ENCODE results near the gene PXN.

DNA sequence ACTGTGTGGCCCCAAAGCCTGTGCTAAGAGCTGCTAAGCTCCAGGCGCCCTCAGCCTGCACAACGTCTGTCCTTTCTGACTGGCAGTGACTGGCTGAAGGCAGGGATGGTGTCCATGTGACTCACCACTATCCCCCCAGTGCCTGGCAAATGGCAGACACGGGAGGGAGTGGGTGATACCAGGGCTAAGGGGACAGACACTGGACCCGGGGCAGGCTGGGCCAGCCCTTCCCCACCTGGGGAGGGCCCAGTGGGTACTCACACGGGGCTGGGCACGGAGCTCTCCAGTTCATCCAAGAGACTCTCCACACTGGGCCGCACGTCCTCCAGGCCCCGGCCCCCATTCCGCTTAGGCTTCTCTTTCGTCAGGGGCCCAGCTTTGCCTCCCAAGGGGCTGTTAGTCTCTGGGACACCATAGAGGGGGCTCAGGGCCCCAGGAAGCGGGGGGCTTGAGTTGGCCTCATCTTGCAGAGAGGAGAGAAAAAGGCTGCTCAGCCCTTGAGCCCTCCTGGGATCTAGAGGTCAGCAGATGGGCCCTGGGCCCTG lies 43.2 kb downstream of the PXN start:
- TF ChIP-seq POLR2A (IDR thresholded peaks at IDR 0.05): no peak
- TF ChIP-seq, protein P1, sequence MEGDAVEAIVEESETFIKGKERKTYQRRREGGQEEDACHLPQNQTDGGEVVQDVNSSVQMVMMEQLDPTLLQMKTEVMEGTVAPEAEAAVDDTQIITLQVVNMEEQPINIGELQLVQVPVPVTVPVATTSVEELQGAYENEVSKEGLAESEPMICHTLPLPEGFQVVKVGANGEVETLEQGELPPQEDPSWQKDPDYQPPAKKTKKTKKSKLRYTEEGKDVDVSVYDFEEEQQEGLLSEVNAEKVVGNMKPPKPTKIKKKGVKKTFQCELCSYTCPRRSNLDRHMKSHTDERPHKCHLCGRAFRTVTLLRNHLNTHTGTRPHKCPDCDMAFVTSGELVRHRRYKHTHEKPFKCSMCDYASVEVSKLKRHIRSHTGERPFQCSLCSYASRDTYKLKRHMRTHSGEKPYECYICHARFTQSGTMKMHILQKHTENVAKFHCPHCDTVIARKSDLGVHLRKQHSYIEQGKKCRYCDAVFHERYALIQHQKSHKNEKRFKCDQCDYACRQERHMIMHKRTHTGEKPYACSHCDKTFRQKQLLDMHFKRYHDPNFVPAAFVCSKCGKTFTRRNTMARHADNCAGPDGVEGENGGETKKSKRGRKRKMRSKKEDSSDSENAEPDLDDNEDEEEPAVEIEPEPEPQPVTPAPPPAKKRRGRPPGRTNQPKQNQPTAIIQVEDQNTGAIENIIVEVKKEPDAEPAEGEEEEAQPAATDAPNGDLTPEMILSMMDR (IDR thresholded peaks at IDR 0.05): no peak

Data from stomach (tissue), 4 donors.